Thyroid gland (tissue), 4 donors: ENCODE measurements around the gene CRAMP1. TPM values are rescaled to one million over a fixed set of nuclear protein-coding genes. Genes with fewer than 3 reads are reported as not detected.
"Not testable (repeated sequence)": the region's sequence is repeated elsewhere in the genome, so short reads cannot be mapped to it uniquely, and the experiment has no call there.

Experiments used
- DNase-seq, 2 donors: peaks; one replicate each; pipeline ENCODE4 v3.0.0-alpha.2; 2019
- H3K27ac ChIP-seq, 3 donors: fragments of 200-600 bp; sonication (generic); 1 replicate in 2 of 3; 2 replicates in 1 of 3; pipeline ENCODE4 v1.5.1; 2016 to 2019; ENCODE audit warnings: mild to moderate bottlenecking in 1 of 3, moderate library complexity in 1 of 3
- H3K27me3 ChIP-seq: fragments of 200-600 bp; sonication (generic); one replicate; pipeline ENCODE4 v1.5.1; 2019
- H3K36me3 ChIP-seq, 2 donors: fragments of 200-600 bp; sonication (generic); one replicate each; pipeline ENCODE4 v1.5.1; 2016 to 2019
- H3K4me1 ChIP-seq, 2 donors: fragments of 200-600 bp; sonication (generic); one replicate each; pipeline ENCODE4 v1.5.1; 2017 to 2019
- H3K4me3 ChIP-seq, 3 donors: fragments of 200-600 bp; sonication (generic); replicated peaks in 1 of 3; 1 replicate in 2 of 3; 2 replicates in 1 of 3; pipeline ENCODE4 v1.5.1; 2016; ENCODE audit warnings: mild to moderate bottlenecking in 1 of 3
- H3K9me3 ChIP-seq: fragments of 200-600 bp; sonication (generic); one replicate; pipeline ENCODE4 v1.5.1; 2017
- CTCF ChIP-seq, 6 experiments: fragments of 200-600 bp in 3 of 6; fragments of 450-650 bp in 3 of 6; sonication (generic) in 3 of 6; IDR thresholded peaks; one replicate each; pipeline ENCODE4 v1.5.1; 2016 to 2019; ENCODE audit warnings: antibody characterized with exemption in 6 of 6, mild to moderate bottlenecking in 2 of 6, inconsistent platforms in 1 of 6, moderate library complexity in 1 of 6
- POLR2A ChIP-seq, 2 donors: fragments of 450-650 bp; IDR thresholded peaks; one replicate each; pipeline ENCODE4 v1.6.1; 2017; ENCODE audit warnings: antibody characterized with exemption in 2 of 2, mild to moderate bottlenecking in 2 of 2, moderate library complexity in 1 of 2
- WGBS, 2 donors: methylation state at CpG; one replicate each; pipeline ENCODE4 v1.1.5; 2017; 5-methylcytosine and 5-hydroxymethylcytosine counted together
- intact Hi-C: fragments of 100-400 bp; cut with DNase I; formaldehyde crosslinking; loops from one replicate; pipeline ENCODE4 v1.15.1; 2023
- total RNA-seq, 4 donors: library from RNA; depleted of rRNA; stranded (reverse); fragments of >200 nt; gene quantifications; one replicate each; pipeline ENCODE4 v1.2.3, GENCODE V29; 2016

The CRAMP1 gene
- total RNA-seq, 4 donors from 2014 or later, result 11.0 to 20.8 (median 15.6) TPM

GRCh38 chr16:1696863-1697262 is 84.7 kb downstream of the CRAMP1 start:
- no peaks in the 10 kb centered on the region for H3K4me1 ChIP-seq
- DNase-seq, result no peak
- no peak overlapping the region for H3K4me3 ChIP-seq
- H3K36me3 ChIP-seq, result peaks cover 44 to 49% of the 10 kb centered on the region in 2 donors
- no peaks in the 10 kb centered on the region for H3K9me3 ChIP-seq
- WGBS, 2 donors, result 95 to 97% methylated on average over 5 of the region's 5 CpGs
- H3K27ac ChIP-seq, result no peak overlapping the region
- intact Hi-C loops, result no loop called here
- no peaks in the 10 kb centered on the region for H3K27me3 ChIP-seq
- TF ChIP-seq POLR2A (IDR thresholded peaks at IDR 0.05), result no peak
- TF ChIP-seq CTCF (IDR thresholded peaks at IDR 0.05), result no peak

DNA sequence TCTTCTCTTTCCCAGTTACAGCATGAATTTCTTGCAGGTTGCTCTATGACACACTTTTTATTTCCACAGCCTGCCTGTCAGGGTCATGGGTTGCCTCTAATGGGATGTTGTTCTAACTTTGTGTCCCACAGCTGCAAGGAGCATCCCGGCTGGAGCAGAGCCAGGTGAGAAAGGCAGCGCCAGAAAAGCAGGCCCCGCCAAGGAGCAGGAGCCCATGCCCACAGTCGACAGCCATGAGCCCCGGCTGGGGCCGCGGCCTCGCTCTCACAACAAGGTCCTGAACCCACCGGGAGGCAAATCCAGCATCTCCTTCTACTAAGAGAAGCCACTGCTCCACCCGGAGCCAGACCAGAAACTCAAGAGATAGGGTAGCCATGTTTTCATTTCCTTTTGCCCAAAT is 86.5 kb downstream of the CRAMP1 start:
- Histone ChIP-seq H3K4me1 (no peaks in the 10 kb centered on the region), H3K4me3 (no peak overlapping the region), H3K9me3 (no peaks in the 10 kb centered on the region), H3K27ac (no peak overlapping the region), H3K27me3 (no peaks in the 10 kb centered on the region), H3K36me3 (peaks cover 30 to 39% of the 10 kb centered on the region in 2 donors)
- 67 to 83% methylated on average over 4 to 10 of the region's 10 CpGs for WGBS, 2 donors
- intact Hi-C loops, result no loop called here
- no peak for DNase-seq
- no peak for TF ChIP-seq CTCF (IDR thresholded peaks at IDR 0.05)
- no peak for TF ChIP-seq POLR2A (IDR thresholded peaks at IDR 0.05)

- no peaks in the 10 kb centered on the region for H3K27me3 ChIP-seq
- 89 to 93% methylated on average over 3 of the region's 3 CpGs for WGBS, 2 donors
- no peaks in the 10 kb centered on the region for H3K9me3 ChIP-seq
- peaks cover 30% of the 10 kb centered on the region in 2 donors for H3K36me3 ChIP-seq
- peaks cover 4 to 5% of the 10 kb centered on the region in 2 donors for H3K4me1 ChIP-seq
- TF ChIP-seq CTCF (IDR thresholded peaks at IDR 0.05) (no peak), POLR2A (IDR thresholded peaks at IDR 0.05) (no peak)
- DNase-seq, result no peak
- no peak overlapping the region for H3K4me3 ChIP-seq
- H3K27ac ChIP-seq, result no peak overlapping the region
- intact Hi-C loops, result loop anchor here (10.0 kb wide), 1 partner anchor 85 kb away; the partner anchor contains the start of genes CRAMP1 and IFT140
These were observed 88.1 kb downstream of the CRAMP1 start for GRCh38 chr16:1700246-1700645.

- H3K36me3 ChIP-seq, result peaks cover 30% of the 10 kb centered on the region in 2 donors
- intact Hi-C loops, result loop anchor here (10.0 kb wide), 1 partner anchor 87 kb away; the partner anchor contains the start of genes CRAMP1 and IFT140
These were observed 89.2 kb downstream of the CRAMP1 start for GRCh38 chr16:1701216-1701878.

DNA sequence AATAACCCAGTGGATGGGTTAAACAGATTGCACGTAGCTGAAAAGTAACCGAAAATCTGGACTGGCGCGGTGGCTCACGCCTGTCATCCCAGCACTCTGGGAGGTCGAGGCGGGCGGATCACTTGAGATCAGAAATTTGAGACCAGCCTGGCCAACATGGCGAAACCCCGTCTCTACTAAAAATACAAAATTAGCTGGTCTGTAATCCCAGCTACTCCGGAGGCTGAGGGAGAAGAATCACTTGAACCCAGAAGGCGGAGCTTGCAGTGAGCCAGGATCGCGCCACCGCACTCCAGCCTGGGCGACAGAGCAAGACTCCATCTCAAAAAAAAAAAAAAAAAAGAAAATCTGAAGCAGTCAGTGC is 93.1 kb downstream of the CRAMP1 start:
- DNase-seq, result peak; percentile 55 to 64
- H3K27me3 ChIP-seq, H3K9me3 ChIP-seq, H3K36me3 ChIP-seq: not testable (repeated sequence)
- peaks cover 18 to 20% of the 10 kb centered on the region in 2 donors for H3K4me1 ChIP-seq
- peak overlapping the region; percentile 71 to 91 (median 83) for H3K27ac ChIP-seq
- intact Hi-C loops, result loop anchor here (10.0 kb wide), 1 partner anchor 91 kb away; the partner anchor contains the start of genes CRAMP1 and IFT140
- H3K4me3 ChIP-seq, result peak overlapping the region in 2 of 3 donors; percentile 54 to 97
- 0 to 1% methylated on average over 16 of the region's 16 CpGs for WGBS, 2 donors

More at GRCh38 chr16:1701216-1701878, 89.2 kb downstream of the CRAMP1 start:
- peaks cover 4 to 5% of the 10 kb centered on the region in 2 donors for H3K4me1 ChIP-seq
- H3K27ac ChIP-seq, result no peak overlapping the region
- H3K4me3 ChIP-seq, result no peak overlapping the region
- H3K9me3 ChIP-seq, result no peaks in the 10 kb centered on the region
- TF ChIP-seq POLR2A (IDR thresholded peaks at IDR 0.05) (no peak), CTCF (IDR thresholded peaks at IDR 0.05) (no peak)
- WGBS, 2 donors, result 90 to 92% methylated on average over 6 of the region's 6 CpGs
- no peaks in the 10 kb centered on the region for H3K27me3 ChIP-seq
- DNase-seq, result no peak
